ENCODE data around the gene TRPC4. TPM values are rescaled to one million over a fixed set of nuclear protein-coding genes. Genes with fewer than 3 reads are reported as not detected.

Gene TRPC4
- 4.2 to 8.0 TPM (median 5.0 TPM) in 3 replicates for total RNA-seq (2021)
- percentile 60 among the genes with signal in this experiment for Bru-seq, nascent RNA
- long read RNA-seq, experiment 1, full-length matches to known transcripts, result 12 of 35 reads
- long read RNA-seq, experiment 1, partial matches to known transcripts, result 14 of 35 reads
- long read RNA-seq, experiment 1, other reads (novel, unspliced or antisense), result 9 of 35 reads
- long read RNA-seq, experiment 2, full-length matches to known transcripts, result 2 of 6 reads
- long read RNA-seq, experiment 2, partial matches to known transcripts, result 4 of 6 reads
- long read RNA-seq, experiment 2, other reads (novel, unspliced or antisense), result 0 of 6 reads
- long read RNA-seq, experiment 3, full-length matches to known transcripts, result 2 of 18 reads
- long read RNA-seq, experiment 3, partial matches to known transcripts, result 10 of 18 reads
- long read RNA-seq, experiment 3, other reads (novel, unspliced or antisense), result 6 of 18 reads

DNA sequence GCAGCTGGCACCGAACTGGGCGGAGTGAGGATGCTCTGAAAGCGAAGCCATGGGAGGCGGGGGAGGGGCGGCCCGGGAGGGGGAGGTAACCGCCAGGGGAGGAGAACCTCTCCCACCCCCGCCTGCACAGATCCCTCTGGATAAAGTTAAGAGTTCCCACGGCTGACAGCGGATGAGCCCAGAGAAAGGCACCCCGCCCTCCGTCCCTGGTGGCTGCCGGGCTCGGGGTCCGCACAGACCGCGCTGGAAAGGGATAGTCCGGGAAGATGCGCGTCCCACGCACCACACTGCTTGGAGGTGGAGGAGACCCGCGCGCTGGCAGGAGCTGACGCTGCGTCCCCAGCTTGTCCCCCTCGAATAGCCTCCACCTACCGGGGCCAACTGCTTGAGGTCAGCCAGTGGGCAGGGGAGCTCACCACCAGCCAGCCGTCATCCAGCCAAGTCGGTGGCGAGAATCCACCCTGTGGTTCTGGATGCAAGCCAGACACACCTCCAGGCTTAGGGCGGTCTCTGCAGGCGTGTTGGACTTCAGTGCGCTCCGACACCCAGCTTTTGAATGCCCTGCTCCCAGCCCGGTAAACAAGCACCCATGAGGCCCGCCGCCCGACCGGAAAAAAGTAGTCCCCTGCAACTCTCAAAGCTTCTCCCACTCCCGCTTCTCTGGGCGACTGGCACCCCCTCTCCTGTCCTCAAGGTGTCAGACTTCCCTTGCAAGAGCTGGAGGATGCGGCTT, at the start of gene TRPC4:
Gene TRPC4, minus strand, starts transcription at position 17 of the 733 bp plus-strand sequence. CDS start 86,439 bp downstream, outside the sequence.
- CTCF ChIA-PET, result interaction anchor here (0.6 to 4.6 kb wide), 51 partner anchors 9 to 817 kb away, joined by 3 to 29 read pairs (median 4); partner anchors contain the start of gene FREM2
- H3K9me3 Mint-ChIP-seq, result no peaks in the 10 kb centered on the region
- peak within 1 kb of the TSS; percentile 66 for H3K27ac Mint-ChIP-seq
- TF ChIP-seq FOXP1 (CRISPR knock-in tag; IDR thresholded peaks at IDR 0.05; ENCODE audit: borderline replicate concordance), result 0 out of 2 replicates have a peak, but pooled peaks have one; percentile 9
- TF ChIP-seq, protein P1, sequence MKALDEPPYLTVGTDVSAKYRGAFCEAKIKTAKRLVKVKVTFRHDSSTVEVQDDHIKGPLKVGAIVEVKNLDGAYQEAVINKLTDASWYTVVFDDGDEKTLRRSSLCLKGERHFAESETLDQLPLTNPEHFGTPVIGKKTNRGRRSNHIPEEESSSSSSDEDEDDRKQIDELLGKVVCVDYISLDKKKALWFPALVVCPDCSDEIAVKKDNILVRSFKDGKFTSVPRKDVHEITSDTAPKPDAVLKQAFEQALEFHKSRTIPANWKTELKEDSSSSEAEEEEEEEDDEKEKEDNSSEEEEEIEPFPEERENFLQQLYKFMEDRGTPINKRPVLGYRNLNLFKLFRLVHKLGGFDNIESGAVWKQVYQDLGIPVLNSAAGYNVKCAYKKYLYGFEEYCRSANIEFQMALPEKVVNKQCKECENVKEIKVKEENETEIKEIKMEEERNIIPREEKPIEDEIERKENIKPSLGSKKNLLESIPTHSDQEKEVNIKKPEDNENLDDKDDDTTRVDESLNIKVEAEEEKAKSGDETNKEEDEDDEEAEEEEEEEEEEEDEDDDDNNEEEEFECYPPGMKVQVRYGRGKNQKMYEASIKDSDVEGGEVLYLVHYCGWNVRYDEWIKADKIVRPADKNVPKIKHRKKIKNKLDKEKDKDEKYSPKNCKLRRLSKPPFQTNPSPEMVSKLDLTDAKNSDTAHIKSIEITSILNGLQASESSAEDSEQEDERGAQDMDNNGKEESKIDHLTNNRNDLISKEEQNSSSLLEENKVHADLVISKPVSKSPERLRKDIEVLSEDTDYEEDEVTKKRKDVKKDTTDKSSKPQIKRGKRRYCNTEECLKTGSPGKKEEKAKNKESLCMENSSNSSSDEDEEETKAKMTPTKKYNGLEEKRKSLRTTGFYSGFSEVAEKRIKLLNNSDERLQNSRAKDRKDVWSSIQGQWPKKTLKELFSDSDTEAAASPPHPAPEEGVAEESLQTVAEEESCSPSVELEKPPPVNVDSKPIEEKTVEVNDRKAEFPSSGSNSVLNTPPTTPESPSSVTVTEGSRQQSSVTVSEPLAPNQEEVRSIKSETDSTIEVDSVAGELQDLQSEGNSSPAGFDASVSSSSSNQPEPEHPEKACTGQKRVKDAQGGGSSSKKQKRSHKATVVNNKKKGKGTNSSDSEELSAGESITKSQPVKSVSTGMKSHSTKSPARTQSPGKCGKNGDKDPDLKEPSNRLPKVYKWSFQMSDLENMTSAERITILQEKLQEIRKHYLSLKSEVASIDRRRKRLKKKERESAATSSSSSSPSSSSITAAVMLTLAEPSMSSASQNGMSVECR (CRISPR knock-in tag; IDR thresholded peaks at IDR 0.05; ENCODE audit: borderline replicate concordance), result peak; percentile 11; the same call in 1 of the 2 replicates
- TF ChIP-seq, protein P2, sequence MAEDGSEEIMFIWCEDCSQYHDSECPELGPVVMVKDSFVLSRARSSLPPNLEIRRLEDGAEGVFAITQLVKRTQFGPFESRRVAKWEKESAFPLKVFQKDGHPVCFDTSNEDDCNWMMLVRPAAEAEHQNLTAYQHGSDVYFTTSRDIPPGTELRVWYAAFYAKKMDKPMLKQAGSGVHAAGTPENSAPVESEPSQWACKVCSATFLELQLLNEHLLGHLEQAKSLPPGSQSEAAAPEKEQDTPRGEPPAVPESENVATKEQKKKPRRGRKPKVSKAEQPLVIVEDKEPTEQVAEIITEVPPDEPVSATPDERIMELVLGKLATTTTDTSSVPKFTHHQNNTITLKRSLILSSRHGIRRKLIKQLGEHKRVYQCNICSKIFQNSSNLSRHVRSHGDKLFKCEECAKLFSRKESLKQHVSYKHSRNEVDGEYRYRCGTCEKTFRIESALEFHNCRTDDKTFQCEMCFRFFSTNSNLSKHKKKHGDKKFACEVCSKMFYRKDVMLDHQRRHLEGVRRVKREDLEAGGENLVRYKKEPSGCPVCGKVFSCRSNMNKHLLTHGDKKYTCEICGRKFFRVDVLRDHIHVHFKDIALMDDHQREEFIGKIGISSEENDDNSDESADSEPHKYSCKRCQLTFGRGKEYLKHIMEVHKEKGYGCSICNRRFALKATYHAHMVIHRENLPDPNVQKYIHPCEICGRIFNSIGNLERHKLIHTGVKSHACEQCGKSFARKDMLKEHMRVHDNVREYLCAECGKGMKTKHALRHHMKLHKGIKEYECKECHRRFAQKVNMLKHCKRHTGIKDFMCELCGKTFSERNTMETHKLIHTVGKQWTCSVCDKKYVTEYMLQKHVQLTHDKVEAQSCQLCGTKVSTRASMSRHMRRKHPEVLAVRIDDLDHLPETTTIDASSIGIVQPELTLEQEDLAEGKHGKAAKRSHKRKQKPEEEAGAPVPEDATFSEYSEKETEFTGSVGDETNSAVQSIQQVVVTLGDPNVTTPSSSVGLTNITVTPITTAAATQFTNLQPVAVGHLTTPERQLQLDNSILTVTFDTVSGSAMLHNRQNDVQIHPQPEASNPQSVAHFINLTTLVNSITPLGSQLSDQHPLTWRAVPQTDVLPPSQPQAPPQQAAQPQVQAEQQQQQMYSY (CRISPR knock-in tag; IDR thresholded peaks at IDR 0.05), result no peak
- peak; percentile 8; the same call in 1 of the 2 replicates for TF ChIP-seq FOXK1 (CRISPR knock-in tag; IDR thresholded peaks at IDR 0.05)
- TF ChIP-seq, protein P3, sequence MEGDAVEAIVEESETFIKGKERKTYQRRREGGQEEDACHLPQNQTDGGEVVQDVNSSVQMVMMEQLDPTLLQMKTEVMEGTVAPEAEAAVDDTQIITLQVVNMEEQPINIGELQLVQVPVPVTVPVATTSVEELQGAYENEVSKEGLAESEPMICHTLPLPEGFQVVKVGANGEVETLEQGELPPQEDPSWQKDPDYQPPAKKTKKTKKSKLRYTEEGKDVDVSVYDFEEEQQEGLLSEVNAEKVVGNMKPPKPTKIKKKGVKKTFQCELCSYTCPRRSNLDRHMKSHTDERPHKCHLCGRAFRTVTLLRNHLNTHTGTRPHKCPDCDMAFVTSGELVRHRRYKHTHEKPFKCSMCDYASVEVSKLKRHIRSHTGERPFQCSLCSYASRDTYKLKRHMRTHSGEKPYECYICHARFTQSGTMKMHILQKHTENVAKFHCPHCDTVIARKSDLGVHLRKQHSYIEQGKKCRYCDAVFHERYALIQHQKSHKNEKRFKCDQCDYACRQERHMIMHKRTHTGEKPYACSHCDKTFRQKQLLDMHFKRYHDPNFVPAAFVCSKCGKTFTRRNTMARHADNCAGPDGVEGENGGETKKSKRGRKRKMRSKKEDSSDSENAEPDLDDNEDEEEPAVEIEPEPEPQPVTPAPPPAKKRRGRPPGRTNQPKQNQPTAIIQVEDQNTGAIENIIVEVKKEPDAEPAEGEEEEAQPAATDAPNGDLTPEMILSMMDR (IDR thresholded peaks at IDR 0.05), result peak; percentile 54; the same call in 1 of the 2 replicates
- TF ChIP-seq, protein P4, sequence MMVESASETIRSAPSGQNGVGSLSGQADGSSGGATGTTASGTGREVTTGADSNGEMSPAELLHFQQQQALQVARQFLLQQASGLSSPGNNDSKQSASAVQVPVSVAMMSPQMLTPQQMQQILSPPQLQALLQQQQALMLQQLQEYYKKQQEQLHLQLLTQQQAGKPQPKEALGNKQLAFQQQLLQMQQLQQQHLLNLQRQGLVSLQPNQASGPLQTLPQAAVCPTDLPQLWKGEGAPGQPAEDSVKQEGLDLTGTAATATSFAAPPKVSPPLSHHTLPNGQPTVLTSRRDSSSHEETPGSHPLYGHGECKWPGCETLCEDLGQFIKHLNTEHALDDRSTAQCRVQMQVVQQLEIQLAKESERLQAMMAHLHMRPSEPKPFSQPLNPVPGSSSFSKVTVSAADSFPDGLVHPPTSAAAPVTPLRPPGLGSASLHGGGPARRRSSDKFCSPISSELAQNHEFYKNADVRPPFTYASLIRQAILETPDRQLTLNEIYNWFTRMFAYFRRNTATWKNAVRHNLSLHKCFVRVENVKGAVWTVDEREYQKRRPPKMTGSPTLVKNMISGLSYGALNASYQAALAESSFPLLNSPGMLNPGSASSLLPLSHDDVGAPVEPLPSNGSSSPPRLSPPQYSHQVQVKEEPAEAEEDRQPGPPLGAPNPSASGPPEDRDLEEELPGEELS (CRISPR knock-in tag; IDR thresholded peaks at IDR 0.05), result peak; percentile 45; the same call in 1 of the 2 replicates
- no peak for TF ChIP-seq TCF7 (CRISPR knock-in tag; IDR thresholded peaks at IDR 0.05; ENCODE audit: low read depth)
- TF ChIP-seq, protein P5, sequence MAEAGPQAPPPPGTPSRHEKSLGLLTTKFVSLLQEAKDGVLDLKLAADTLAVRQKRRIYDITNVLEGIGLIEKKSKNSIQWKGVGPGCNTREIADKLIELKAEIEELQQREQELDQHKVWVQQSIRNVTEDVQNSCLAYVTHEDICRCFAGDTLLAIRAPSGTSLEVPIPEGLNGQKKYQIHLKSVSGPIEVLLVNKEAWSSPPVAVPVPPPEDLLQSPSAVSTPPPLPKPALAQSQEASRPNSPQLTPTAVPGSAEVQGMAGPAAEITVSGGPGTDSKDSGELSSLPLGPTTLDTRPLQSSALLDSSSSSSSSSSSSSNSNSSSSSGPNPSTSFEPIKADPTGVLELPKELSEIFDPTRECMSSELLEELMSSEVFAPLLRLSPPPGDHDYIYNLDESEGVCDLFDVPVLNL (CRISPR knock-in tag; IDR thresholded peaks at IDR 0.05; ENCODE audit: borderline replicate concordance, low read depth), result no peak
- peaks cover 30% of the 10 kb centered on the region for H3K4me1 Mint-ChIP-seq
- H3K27me3 Mint-ChIP-seq (ENCODE audit: low read depth), result peaks cover 21% of the 10 kb centered on the region
- POLR2A ChIA-PET, result interaction anchor here (0.6 to 0.8 kb wide), 2 partner anchors 175 to 812 kb away, joined by 3 to 4 read pairs; no protein-coding TSS in a partner anchor
- H3K36me3 Mint-ChIP-seq, result no peaks in the 10 kb centered on the region
- ATAC-seq (peak; percentile 68), DNase-seq (ENCODE audit: low spot score) (peak; percentile 76)
- peak within 1 kb of the TSS; percentile 97 for H3K4me3 Mint-ChIP-seq

All from WTC11 (cell line).